Astrocyte of the hippocampus (primary cell): Measurements from ENCODE around the gene HTRA3.
"Not testable (repeated sequence)": the region's sequence is repeated elsewhere in the genome, so short reads cannot be mapped to it uniquely, and the experiment has no call there.

Source experiments
- DNase-seq: peaks from one replicate; pipeline ENCODE4 v3.0.0; 2011; ENCODE audit warnings: low read depth, low spot score

HTRA3 gene

GRCh38 chr4:8342651-8343261, 73.2 kb downstream of the HTRA3 start:
- DNase-seq = peak; percentile 19

DNA sequence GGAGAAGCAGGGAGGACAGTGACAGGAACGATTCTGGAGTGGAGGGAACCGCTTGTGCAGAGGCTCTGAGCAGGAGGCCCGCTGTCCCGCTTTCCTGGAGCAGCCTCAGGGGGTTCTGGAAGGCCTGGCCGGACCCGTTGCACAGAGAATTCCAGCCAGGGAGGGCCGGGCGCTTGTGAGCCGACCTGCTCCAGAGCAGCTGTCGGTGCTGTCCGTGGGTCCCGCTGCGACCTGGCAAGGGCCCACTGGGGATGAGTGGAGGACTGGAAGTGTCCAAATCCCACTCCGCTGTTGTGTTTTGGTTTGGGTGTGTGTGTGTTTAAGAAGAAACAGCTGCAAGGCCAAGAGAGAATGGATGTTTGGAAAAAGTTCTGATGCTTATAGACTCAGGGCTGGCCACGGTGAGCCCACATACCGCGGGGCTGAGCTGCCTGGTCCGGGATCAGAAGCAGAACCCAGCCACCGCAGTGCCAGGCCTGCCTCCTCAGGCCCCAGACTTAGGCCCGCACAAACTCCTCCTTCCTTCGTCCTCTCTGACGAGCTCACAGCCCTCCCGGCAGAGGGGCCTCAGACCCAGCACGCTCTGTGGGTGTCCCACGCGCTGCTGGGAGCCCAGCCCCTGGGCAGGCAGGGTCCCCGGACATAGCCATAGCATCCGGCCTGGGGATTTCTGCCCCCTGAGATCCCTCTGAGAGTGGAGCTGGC, 73.9 kb downstream of the HTRA3 start:
- no peak for DNase-seq

DNA sequence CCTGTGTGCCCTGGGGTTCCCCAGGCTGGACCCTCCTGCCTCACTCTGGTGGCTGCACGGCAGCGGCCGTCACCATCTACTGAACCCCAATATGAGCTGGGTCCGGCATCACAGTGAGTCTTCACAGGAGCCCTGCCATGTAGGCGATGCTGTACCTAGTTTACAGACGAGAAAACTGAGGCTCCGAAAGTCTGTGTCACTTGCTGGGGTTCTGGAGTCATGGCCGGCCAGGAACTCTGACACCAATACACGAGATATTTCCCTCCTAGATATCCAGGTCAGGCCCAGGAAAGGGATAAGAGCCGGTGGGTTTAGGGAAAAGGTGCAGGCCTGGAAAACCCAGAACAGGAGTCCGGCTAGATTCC, 74.4 kb downstream of the HTRA3 start:
- DNase-seq = no peak

- peak; percentile 16 for DNase-seq
Observed at GRCh38 chr4:8344377-8344776, 74.8 kb downstream of the HTRA3 start.

GRCh38 chr4:8345053-8345945, 75.7 kb downstream of the HTRA3 start:
- DNase-seq = no peak

DNA sequence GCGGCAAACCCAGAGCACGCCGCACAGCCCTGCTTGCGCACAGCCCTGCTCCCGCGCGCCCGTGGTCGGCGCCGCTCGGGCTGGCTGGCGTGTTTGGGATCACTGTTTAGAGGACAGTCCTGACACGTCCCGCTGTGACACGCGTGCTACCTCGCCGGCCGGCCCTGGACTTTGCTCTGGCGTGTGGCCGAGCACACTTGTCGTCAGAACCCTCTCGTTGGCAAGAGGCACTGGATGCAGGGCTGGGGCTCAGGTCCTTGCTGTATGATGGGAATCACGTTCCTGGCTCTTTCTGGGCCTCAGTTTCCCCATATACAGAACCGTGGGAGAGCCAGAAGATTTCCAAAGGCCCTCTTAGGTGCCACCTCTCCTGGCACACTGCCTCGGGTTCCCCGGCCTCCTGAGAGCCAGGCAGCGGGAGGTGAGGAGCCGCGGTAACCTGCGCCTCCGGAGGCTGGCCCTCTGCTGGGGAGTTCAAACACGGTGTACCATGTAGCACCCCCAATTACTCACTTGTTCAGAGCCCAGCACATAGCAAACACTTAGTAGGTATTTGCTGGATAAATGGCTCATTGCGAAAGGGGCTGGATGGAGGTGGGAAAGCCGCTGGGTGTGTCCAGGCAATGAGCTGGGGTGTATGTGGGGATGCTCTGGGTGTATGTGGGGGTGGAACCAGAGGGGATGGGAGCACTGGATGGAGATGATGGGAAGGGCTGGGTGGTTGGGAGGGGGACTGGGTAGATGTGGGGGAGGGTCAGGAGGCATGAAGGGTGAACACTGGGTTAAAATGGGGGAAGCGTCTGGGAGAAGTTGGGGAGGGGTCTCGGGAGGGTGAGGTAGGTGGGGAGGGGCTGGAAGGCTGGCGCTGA, 76.6 kb downstream of the HTRA3 start:
- DNase-seq = no peak

GRCh38 chr4:8346838-8347605, 77.5 kb downstream of the HTRA3 start:
- DNase-seq = no peak

GRCh38 chr4:8347660-8348059, 78.1 kb downstream of the HTRA3 start:
- DNase-seq = no peak

GRCh38 chr4:8348071-8348470, 78.5 kb downstream of the HTRA3 start:
- no peak for DNase-seq

- not testable (repeated sequence) for DNase-seq
Observed at GRCh38 chr4:8349236-8349635, 79.7 kb downstream of the HTRA3 start.

DNA sequence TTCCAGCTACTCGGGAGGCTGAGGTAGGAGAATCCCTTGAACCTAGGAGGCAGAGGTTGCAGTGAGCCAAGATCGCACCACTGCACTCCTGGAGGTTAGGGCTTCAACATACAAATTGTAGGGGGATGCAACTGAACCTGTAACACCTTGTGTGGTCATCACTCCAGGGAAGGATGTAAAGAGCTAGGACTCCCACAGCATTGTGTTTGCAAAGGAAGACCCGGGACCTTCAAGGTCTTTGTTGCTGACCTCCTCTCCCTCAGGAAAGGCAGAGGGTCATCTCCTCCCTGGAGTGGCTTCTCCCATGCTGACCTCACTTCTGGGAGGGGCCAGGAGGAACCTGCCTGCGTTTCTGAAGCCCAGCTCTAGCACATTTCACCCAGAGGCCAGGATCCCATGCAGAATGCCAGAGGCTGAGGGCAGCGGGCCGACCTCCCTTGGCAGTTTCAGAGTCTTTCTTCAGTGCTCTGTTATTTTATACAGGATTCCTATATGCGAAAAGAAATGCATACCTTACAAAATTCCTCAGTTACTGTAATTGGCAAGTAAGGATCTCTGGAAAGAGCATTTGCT, 80.2 kb downstream of the HTRA3 start:
- no peak for DNase-seq

DNA sequence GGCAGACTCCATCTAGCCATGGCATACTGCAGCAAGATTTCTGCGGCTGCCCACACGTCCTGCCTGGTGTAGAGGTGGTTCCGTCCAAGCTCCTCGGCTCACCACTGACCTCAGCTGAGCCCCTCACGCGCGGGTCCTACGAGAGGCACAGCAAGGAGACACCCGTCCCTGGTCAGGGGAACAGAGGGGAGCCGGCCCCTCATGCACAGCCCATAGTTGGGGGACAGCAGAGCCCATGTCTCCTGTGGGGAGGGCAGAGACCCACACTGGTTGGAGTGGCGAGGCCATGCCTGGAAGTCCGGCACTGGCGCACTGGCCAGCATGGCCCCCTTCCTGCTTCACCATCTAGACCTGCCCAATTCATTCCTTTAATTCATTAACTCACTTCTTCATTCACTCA, 80.8 kb downstream of the HTRA3 start:
- DNase-seq = no peak

GRCh38 chr4:8350841-8351461, 81.4 kb downstream of the HTRA3 start:
- no peak for DNase-seq

DNA sequence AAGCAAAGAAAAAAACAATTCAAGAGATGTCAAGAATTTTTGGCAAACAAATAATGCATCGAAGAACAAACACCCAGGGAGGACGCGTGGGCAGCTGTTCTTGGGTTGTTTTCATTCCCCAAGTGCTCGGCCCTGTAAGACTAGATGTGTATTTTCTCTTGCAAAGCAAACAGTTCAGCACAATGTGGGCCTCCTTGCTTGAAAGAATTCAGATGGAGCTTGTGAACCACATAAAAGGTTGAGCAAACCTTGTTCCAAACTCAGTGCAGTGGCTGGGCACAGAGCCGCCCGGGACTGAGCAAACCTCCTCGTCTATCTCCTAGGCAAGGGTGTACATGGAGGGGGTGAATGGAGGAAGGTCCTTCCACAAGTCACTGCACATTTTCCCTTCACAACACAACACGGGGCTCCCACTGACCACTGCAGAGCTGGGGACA, 82.4 kb downstream of the HTRA3 start:
- peak; percentile 79 for DNase-seq

DNA sequence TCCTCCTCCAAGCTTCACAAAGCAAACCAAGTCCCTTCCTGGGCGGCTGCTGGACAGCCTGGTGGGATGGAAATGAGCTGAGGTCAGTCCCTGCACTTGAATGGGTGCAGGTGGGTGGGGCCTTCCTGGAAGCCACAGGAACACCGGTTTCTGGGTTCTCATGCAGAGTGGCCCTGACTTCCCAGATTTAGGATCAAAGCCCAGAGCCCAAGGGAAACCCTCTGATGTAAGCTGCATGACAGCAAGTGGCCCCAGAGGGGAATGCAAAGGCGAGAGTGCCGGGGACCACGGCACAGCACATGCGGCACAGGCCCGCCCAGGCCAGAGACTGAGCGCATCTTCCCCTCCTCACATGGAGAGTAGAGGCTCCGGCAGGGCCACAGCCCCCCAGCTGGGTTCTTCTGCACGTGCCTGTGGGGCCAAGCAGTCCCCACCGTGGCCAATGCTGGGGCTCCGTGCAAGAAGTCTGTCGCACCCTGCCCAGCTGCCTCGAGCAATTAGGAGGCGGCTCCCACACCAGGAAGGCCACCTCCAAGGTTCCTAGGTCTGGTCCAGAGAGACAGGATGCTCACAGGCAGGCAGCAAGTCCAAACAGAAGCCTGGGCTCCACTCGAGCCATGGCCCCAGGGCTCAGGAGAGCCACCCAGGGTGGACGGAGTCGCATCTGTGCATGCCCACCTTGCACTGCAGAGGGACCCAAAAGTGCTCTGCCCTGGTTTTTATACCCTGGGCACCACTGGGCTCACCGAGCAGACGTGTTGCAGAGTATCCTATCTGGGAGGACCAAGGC, 83.0 kb downstream of the HTRA3 start:
- DNase-seq = no peak

- no peak for DNase-seq
Observed at GRCh38 chr4:8353158-8353669, 83.7 kb downstream of the HTRA3 start.

- peak; percentile 35 for DNase-seq
Observed at GRCh38 chr4:8353912-8354453, 84.4 kb downstream of the HTRA3 start.

DNA sequence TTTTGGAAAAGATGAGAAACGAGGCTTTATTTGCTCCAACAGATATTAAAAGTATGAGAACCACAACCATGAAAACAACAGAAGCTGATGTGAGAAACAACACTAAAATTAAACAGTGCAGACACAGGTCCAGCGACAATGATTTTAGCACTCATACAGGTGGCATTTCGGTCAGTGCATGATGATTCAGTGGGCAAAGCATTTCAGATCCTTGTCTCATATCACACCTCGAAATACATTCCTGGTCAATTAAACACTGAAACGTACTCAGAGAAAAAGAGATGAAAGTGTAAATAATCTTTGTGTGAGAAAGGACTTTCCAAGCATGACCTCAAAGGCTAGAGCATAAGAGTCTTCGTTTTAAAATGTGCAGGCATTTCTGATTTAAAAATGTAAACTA, 85.8 kb downstream of the HTRA3 start:
- peak; percentile 63 for DNase-seq
